Limb (tissue), 2 donors: ENCODE measurements around the gene HDAC4.

Experiments used
- DNase-seq, 2 donors: peaks; one replicate each; pipeline ENCODE4 v3.0.0-alpha.2; 2016; ENCODE audit errors: extremely low spot score in 2 of 2

The HDAC4 gene

GRCh38 chr2:239208465-239209180 lies 192.2 kb downstream of the HDAC4 start:
- no peak for DNase-seq

GRCh38 chr2:239206851-239207250 lies 194.0 kb downstream of the HDAC4 start:
- DNase-seq: no peak

- no peak for DNase-seq
Observed at GRCh38 chr2:239206042-239206441, 194.8 kb downstream of the HDAC4 start.

GRCh38 chr2:239204876-239205468 lies 195.8 kb downstream of the HDAC4 start:
- DNase-seq: no peak

GRCh38 chr2:239204136-239204875 lies 196.5 kb downstream of the HDAC4 start:
- DNase-seq: no peak

GRCh38 chr2:239203443-239204135 lies 197.2 kb downstream of the HDAC4 start:
- DNase-seq: no peak

- DNase-seq: no peak
Observed at GRCh38 chr2:239202836-239203235, 198.0 kb downstream of the HDAC4 start.

GRCh38 chr2:239202343-239202742 lies 198.5 kb downstream of the HDAC4 start:
- no peak for DNase-seq

GRCh38 chr2:239201884-239202283 lies 198.9 kb downstream of the HDAC4 start:
- DNase-seq: no peak

GRCh38 chr2:239201531-239201876 lies 199.3 kb downstream of the HDAC4 start:
- DNase-seq: peak; percentile 55 to 64

- DNase-seq: peak in 1 of 2 donors; percentile 26
Observed at GRCh38 chr2:239200646-239201530, 199.9 kb downstream of the HDAC4 start.

- peak in 1 of 2 donors; percentile 31 for DNase-seq
Observed at GRCh38 chr2:239199041-239199768, 201.6 kb downstream of the HDAC4 start.

GRCh38 chr2:239198221-239198620 lies 202.6 kb downstream of the HDAC4 start:
- no peak for DNase-seq

- DNase-seq: peak in 1 of 2 donors; percentile 9
Observed at GRCh38 chr2:239197146-239197545, 203.7 kb downstream of the HDAC4 start.

- DNase-seq: peak in 1 of 2 donors; percentile 24
Observed at GRCh38 chr2:239196474-239197021, 204.3 kb downstream of the HDAC4 start.

- DNase-seq: no peak
Observed at GRCh38 chr2:239195992-239196391, 204.8 kb downstream of the HDAC4 start.

GRCh38 chr2:239195318-239195871 lies 205.4 kb downstream of the HDAC4 start:
- peak in 1 of 2 donors; percentile 55 for DNase-seq

- peak in 1 of 2 donors; percentile 54 for DNase-seq
Observed at GRCh38 chr2:239194731-239195317, 206.0 kb downstream of the HDAC4 start.
